HG03280 (cell line): ENCODE data around the gene SLCO4A1.
"Not testable (repeated sequence)": the region's sequence is repeated elsewhere in the genome, so short reads cannot be mapped to it uniquely, and the experiment has no call there.

Source experiments
- ATAC-seq: cut with Tn5 transposase; IDR thresholded peaks from one replicate; pipeline ENCODE4 v1.9.1; 2021; ENCODE audit warnings: mild to moderate bottlenecking, moderate library complexity; ENCODE audit not compliant: unreplicated experiment

SLCO4A1 gene

GRCh38 chr20:62679978-62680589 lies 37.8 kb downstream of the SLCO4A1 start:
- no peak for ATAC-seq

GRCh38 chr20:62682912-62683517 lies 40.7 kb downstream of the SLCO4A1 start:
- no peak for ATAC-seq

- ATAC-seq = not testable (repeated sequence)
Measured at GRCh38 chr20:62683660-62684322, 41.5 kb downstream of the SLCO4A1 start.

DNA sequence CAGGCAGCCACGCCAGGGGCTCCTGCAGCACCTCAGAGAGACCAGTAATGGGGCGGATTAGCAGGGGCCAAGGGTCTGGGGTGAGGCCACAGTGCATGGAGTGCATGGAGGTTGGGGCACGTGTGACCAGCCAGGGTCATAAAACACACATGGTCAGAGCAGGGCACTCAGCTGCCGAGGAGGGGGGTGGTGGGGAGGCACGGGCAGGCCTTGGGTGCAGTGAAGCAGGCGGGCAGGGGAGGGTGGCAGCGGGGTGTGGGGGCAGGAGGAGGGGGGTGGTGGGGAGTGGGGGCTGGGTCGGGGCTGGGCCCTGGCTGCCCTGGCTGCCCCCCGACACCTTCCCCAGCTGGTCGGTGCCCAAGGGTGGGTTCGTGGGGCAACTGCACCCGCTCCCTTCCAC lies 42.7 kb downstream of the SLCO4A1 start:
- no peak for ATAC-seq

GRCh38 chr20:62685781-62686555 lies 43.7 kb downstream of the SLCO4A1 start:
- no peak for ATAC-seq

DNA sequence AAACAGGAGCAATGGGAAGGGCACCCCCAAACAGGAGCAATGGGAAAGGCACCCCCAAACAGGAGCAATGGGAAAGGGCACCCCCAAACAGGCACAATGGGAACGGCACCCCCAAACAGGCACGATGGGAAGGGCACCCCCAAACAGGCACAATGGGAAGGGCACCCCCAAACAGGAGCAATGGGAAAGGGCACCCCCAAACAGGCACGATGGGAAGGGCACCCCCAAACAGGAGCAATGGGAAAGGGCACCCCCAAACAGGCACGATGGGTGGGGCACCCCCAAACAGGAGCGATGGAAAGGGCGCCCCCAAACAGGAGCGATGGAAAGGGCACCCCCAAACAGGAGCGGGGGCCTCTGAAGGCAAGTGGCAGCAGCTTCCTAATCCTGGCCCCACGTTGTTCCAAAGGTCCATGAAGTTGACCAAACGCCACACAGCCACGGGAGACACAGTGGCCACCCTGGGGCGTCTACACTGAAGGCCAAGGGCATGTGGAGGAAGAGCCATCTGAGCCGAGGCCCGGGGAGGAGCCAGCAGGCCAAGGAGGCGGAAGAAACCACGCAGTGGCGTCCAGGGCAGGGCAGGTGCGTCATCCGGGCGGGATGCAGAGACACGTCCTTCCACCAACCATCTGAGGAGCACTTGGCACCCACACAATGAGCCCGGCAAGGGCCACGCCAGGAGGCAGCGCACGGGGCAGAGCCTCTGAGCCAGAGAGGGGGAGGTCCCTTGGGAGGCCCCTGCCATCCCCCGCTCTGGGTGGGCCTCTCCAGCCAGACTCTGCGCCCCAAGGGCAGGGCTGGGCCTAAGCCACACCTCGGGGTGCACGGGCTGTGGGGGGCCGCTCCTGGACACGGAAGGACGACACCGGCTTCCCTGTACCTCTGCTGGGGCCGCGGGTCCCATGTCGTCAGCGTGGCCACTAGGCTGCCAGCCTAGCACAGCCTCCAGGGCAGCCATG lies 44.8 kb downstream of the SLCO4A1 start:
- ATAC-seq = no peak

DNA sequence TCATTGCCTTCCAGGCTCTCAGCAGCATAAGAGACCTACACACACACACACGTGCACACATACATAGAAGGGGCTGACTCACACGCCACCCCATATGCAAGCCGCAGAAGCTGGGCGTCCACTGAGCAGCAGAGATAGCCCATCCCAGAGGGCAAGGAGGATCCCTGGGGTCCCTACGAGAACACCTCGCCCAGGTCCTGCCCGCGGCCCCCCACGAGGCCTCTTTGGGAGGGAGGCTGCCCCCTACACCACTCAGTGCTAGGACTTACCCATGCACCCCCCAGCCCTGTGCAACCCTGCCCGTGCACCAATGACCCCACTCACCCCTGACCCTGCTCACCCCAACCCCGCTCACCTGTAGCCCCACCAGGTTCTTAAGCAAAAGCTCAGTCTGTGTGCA lies 45.8 kb downstream of the SLCO4A1 start:
- no peak for ATAC-seq

DNA sequence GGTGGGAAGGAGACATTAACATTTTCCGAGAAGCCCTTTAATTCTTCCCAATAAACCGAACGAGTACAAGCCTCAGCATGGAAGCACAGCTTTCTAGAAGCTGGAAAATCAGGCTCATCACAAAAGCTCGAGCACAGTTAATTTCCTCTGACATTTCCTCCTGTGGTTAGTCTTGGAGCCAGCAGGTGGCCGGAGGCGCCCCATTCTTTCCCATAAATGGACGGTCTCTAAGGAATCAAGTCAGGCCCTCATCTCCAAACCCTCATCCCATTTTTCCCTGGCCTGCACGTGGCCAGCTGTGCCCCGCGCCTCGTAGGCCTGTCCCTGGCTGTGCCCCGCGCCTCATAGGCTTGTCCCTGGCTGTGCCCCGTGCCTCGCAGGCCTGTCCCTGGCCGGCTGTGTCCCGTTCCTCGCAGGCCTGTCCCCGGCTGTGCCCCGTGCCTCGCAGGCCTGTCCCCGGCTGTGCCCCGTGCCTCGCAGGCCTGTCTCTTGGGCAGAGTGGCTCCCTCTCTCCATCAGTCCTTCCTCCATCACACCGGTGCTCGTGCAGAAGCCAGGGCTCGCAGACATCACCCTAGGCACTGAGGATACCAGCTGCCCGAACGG lies 46.7 kb downstream of the SLCO4A1 start:
- ATAC-seq = no peak

GRCh38 chr20:62689861-62690260 lies 47.6 kb downstream of the SLCO4A1 start:
- no peak for ATAC-seq

GRCh38 chr20:62690261-62690820 lies 48.0 kb downstream of the SLCO4A1 start:
- no peak for ATAC-seq

DNA sequence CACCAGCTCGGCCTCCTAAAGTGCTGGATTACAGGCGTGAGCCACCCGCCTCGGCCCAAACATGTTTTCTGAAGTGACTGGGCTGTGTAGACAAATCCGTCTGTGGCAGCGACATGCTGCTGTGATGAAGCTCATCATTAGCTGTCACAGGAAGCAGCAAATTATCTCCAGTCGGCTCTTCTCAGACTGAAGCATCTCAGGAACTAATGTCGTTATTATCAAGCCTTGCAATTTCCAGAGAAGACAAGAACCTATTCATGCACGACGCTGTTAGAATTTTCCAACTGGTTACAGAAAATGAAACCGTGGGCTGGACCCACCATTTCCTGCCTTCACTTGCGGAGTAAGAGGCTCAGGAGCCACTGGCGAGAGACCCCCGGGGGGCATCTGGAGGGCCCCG lies 49.2 kb downstream of the SLCO4A1 start:
- ATAC-seq = no peak

DNA sequence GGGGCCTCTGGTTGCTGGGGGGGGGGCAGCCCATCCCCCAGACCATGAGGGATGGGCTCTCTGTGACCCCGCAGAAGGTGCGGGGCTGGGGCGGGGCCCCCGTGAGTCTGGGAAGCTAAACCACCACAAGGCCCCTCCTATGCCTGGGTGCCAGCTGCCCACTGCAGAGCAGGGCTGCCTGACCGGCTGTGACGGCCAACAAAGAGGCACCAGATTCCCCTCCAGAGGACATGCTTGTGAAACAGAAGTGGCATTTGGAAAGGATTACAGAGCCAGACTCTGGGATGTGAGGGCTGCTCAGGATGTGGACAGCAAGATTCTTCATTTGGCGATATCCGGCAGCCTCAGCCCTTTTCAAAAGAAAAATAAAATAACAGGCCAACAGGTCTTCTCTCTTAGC lies 49.9 kb downstream of the SLCO4A1 start:
- ATAC-seq = no peak

- ATAC-seq = no peak
Measured at GRCh38 chr20:62692801-62693523, 50.7 kb downstream of the SLCO4A1 start.

GRCh38 chr20:62693524-62693922 lies 51.2 kb downstream of the SLCO4A1 start:
- ATAC-seq = no peak

- ATAC-seq = no peak
Measured at GRCh38 chr20:62694106-62694505, 51.8 kb downstream of the SLCO4A1 start.

DNA sequence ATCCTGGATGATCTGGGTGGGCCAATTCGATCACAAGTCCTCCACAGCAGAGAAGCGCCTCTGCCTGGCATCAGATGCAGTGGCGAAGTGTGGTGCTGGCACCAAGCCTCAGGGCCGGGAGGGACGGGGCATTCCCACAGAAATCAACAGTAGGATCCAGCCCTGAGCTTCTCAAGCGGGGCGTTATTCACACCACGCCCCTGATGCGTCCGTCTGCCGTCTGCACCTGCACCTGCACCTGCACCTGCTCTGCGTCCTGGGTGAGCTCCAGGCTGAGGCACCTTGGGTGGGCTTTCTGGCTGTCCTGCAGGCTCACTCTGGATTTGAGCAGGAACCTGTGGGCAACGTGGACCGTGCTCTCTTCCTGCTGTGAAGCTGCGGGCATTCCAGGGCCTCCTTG lies 52.6 kb downstream of the SLCO4A1 start:
- no peak for ATAC-seq

GRCh38 chr20:62695448-62696414 lies 53.4 kb downstream of the SLCO4A1 start:
- no peak for ATAC-seq

- no peak for ATAC-seq
Measured at GRCh38 chr20:62696434-62696957, 54.2 kb downstream of the SLCO4A1 start.
